ENCODE results near the gene PDZD2.
A peak's percentile ranks its signal among the peaks of the same experiment; 100 is the strongest.
"Not testable (repeated sequence)": the region's sequence is repeated elsewhere in the genome, so short reads cannot be mapped to it uniquely, and the experiment has no call there.

The PDZD2 gene

DNA sequence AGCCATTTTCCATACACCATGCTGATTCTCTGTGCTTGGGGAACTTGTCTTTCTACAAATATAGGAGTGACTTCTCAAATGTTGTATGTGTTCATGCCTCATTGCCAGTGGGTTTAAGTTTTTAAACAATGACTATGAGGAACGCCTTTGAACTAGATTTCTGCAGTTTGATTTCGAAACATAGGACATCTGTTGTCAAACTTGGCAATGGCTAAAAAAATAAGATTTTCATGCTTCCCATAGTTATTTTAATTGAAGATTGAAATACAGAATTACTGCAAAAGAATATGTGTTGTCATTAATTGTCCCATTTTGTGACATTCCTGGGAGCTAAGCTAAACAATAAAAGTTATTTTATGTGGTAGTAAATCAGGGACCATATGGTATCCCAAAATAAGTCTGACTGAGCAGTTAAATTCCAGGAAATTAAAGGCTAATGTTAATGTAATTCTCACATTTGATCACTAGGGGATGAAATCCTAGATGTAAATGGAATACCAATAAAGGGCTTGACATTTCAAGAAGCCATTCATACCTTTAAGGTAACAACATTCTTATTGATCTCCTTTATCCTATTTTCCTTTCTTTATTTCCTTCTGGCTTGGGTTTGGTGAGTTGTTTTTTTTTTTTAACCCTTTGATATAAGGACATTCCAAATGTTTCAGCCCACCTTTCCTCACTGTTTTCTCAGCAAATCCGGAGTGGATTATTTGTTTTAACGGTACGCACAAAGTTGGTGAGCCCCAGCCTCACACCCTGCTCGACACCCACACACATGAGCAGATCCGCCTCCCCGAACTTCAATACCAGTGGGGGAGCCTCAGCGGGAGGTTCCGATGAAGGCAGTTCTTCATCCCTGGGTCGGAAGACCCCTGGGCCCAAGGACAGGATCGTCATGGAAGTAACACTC lies 418.5 kb downstream of the PDZD2 start:
- no peak for DNase-seq

DNA sequence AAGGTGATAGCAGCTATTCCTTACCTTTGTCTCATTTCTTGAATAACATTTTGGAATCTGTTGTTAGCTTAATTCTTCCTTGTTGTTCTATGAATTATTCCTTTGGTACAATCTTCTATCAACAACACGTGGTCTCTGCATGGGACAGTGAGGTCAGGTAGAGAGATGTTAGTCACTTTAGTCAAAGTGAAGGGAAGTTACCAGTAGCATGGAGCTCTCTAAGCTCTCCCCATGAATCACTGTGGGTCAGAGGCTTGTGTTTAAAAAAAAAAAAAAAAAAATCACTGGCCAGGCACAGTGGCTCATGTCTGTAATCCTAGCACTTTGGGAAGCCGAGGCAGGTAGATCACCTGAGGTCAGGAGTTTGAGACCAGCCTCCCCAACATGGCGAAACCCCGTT lies 419.2 kb downstream of the PDZD2 start:
- no peak for DNase-seq

DNA sequence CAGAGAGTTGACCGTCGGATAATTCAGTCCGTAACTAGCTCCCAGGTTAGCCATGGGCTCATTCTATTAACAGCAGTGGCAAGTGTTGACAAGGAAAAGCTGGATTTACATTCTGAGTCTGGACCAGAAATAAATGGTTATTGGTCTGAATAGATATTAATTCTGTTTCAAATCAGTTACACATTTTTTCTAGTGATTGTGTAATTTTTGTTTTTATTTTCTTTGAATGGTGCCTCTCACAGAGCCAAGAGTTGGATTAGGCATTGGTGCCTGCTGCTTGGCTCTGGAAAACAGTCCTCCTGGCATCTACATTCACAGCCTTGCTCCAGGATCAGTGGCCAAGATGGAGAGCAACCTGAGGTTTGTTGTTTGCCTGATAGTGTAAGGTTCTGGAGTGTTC lies 420.1 kb downstream of the PDZD2 start:
- no peak for DNase-seq

DNA sequence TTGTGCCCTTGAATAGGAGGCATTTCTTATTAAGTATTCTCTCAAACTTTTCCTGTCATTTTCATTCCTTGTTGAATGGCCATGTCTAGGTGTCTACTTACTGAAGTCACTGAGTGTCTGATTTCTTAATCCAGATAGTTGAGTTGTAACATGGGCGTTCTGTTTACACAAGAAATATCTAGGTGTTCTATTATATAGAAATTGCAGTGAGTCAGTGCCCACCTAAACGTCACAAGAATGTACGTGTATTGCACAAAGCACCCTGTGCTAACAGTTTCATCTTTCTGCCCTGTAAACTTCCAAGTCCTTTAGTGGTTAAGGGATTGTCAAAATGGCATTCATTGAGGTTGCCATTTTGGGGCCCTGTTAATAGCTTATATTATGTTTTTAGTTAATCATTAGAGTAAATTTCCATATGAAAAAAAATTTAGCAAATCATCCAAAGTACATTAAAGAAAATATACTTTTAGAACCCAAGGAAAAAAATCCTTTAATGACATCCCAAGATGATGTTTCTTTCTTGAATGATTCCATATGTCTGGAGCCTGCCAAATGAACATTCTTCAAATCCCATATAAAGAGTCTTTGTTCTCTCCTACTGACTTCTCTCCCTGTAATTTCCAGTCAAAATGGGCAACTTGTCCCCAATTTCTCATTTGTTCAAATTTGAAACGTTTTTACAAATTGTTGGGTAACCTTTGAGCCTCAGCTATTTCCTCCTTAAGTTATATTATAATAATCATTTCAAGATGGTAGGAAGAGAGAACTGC lies 421.0 kb downstream of the PDZD2 start:
- DNase-seq = no peak

DNA sequence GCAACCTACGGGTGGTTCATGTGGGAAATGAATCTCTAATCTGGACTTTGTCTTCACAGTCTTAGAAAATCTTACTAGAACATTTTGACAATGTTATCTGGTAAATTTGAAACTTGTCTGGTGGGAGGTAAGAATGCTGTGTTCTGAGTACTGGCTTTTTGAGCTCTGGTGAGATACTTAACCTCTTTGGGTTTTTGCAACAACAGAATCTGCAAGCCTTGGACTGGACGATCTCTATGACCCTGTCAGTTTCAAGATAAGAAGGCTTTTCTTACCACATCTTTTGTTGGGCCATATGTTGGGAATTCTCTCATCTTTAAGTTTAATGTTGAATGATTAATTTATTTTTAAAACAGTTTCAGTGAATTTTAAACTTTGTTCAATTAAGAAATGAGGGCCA lies 422.3 kb downstream of the PDZD2 start:
- DNase-seq = no peak

DNA sequence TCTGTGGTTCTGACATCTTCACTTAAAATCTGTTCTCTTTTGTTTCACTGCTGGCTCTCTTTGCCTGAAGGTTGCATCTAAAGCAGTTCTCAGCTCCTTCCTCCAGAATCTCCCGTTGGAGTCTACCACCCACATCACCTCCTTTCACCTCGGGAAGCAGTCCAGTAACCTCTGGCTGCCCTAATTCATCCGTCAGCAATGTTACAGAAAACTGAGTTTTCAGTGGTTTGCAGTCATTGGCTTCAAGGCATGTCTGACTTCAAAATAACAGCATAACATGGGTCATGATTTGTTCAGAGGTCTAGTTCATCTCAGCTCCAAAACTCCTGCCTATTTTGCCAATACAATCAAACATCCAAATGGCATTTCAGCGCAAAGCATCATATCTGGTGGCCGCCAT lies 427.5 kb downstream of the PDZD2 start:
- no peak for DNase-seq

DNA sequence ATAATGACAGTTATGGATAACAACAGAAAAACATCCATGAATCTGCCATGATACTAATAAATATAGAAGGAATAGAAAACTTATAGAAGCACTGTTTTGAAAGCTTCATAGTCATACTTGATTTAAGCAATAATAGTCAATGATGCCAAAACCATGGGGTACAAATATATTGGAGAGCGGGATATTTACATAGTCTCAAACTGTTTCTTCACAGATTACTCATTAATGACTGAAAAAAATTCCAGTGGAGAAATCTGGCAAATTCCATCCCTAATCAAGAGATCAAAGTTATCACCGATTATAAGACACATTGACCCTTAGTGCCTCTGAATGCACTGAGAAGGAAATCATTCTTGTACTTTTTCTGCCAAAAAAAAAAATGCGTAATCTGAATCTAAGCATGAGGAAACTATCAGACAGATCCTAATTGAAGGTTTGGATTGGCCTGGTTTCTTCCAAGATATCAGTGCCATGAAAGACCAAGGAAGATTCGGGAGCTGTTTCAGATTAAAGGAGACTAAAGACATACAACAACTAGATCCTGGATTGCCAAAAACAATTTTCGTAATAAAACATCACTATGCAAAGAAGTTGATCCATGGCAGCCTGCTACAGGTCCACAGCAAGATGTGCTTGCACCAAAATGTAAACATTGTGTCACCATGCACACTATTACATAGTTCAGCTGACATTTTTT lies 429.0 kb downstream of the PDZD2 start:
- no peak for DNase-seq

DNA sequence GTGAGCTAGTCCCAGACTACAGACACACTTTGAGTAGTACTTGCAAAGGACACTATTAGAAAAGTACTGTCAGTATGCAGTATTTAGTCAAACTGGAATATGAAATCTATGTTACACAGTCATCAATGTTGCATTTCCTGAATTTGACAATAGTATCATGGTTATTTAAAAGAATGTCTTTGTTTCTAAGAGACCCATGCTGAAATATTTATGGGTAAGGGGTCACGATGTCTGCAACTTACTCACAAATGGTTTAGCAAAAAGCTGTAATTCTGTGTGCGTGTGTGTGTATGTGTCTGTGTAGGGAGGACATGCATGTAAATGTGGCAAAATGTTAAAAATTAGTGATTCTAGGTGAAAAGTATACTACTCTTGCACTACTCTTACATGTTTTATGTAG lies 429.6 kb downstream of the PDZD2 start:
- no peak for DNase-seq

DNA sequence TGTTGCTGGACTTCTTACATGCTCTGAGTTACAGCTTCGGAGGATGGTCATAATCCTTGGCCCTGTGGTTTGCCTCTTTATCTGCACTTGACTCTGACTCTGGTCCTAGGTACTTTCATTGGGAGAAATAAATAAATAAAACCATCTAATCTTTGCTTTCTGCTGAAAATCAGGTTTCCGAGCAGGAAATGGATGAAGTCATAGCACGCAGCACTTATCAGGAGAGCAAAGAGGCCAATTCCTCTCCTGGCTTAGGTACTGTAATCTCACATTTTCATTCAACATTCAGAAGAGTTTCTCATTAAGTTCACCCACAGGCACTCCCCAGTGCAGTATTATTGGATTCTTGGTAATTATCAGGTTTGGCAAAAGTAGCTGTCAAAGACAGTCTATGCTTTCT lies 430.5 kb downstream of the PDZD2 start:
- no peak for DNase-seq

DNA sequence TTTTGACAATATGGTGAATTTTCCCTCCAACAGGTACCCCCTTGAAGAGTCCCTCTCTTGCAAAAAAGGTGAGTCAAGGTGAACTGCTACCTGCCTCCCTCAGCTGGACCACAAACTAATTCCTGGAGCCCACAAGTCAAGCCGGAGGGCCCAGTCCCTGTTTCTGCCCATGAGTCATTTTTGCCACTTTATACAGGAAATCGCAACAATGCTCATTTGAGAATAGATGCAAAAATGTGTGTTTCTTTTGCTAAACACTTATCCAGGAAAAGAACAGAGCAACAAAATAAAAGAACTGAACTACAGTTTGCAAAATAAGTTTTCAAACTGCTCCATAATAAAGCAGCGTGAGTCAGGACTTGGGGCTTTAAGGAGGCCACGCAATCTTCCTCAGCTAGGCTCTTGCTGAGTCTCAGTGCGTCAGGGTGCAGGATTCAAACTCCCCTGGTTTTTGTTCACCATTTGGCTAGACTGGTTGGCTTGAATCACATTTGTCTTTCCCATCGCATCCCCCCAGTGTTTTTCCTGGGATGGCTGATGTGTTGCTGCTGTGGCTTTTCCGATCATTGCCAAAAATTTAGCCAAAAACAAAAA lies 432.5 kb downstream of the PDZD2 start:
- no peak for DNase-seq

DNA sequence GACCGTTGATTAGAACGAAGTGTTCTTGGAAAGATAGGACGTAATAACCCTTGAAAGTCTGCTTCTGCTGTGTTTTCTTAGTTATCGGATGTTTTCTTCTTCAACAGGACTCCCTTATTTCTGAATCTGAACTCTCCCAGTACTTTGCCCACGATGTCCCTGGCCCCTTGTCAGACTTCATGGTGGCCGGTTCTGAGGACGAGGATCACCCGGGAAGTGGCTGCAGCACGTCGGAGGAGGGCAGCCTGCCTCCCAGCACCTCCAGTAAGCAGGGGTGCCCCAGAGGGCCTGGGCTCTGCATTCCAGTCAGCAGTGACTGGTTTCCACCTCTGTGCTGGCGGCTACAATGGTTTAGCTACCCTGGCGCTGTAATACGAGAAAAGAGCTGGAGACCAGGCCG lies 433.1 kb downstream of the PDZD2 start:
- DNase-seq = no peak

DNA sequence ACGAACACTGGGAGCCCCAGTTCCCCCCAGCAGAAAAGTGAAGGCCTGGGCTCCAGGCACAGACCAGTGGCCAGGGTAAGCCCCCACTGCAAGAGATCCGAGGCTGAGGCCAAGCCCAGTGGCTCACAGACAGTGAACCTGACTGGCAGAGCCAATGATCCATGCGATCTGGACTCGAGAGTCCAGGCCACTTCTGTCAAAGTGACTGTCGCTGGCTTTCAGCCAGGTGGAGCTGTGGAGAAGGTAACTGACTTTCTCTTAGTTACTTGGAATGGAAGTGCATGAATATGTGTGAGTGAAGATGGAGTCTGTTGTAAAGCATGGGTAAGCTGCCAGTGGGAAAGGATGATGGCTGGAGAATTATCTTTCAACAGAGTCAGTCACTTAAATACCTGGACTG lies 435.5 kb downstream of the PDZD2 start:
- no peak for DNase-seq

DNA sequence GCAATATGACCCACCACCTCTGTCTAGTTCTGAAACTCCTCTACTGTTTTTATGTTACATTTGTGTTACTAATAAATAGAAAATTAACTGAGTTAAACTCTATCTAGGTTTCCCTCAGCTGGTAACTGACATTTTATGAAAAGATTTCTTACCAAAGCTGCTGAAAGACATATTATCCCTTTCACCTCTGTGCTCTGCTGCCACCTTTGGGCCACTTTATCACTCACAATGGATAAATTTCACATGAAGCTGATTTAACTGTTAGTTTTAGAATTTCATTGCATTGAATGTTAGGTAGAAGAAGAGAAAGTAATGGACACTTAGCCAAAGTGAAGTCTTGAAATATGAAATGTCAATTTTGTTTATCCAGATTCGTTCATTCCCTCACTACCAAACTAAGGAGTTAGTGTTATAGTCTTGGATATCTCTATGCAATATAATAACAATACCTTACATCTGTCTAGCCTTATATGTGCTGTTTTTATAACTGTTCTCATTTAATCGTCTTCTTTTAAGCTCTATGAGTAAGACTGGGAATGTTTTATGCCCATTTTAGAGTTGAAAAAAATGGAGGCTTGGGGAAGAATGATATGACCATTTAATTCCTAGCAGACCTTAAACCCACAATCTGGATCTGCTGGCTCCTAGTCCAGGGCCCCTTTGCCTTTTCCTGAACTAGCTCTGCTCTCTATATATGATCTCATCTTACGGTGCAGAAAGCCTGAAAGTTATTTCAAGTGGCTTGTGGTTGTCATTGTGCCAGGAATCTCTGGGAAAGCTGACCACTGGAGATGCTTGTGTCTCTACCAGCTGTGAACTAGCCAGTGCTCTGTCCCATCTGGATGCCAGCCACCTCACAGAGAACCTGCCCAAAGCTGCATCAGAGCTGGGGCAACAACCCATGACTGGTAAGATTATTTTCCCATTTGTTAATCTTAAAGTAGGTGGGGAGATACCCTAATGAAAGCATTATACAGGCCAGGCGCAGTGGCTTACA lies 438.1 kb downstream of the PDZD2 start:
- DNase-seq = peak; percentile 25

DNA sequence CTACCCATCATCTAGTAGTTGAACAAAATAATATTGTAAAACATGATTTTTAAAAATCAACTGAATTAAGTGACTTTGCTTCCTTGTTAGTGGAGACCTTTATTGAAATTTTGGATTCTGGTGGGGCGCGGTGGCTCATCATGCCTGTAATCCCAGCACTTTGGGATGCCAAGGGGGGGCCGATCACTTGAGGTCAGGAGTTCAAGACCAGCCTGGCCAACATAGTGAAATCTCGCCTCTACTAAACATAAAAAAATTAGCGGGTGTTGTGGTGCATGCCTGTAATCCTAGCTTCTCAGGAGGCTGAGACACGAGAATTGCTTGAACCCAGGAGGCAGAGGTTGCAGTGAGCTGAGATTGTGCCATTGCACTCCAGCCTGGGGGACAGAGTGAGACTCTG lies 439.9 kb downstream of the PDZD2 start:
- not testable (repeated sequence) for DNase-seq

DNA sequence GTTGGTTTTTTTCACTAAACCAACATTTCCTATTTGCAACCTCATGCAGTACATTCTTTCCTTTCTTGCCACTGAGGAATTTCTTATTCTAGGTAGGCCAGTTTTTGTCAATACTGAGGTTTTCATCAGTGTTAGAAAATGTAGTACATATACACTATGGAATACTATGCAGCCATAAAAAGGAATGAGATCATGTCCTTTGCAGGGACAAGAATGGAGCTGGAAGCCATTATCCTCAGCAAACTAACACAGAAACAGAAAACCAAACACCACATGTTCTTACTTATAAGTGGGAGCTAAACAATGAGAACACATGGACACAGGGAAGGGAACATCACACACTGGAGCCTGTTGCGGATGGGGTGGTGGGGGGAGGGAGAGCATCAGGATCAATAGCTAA lies 441.6 kb downstream of the PDZD2 start:
- DNase-seq = not testable (repeated sequence)

DNA sequence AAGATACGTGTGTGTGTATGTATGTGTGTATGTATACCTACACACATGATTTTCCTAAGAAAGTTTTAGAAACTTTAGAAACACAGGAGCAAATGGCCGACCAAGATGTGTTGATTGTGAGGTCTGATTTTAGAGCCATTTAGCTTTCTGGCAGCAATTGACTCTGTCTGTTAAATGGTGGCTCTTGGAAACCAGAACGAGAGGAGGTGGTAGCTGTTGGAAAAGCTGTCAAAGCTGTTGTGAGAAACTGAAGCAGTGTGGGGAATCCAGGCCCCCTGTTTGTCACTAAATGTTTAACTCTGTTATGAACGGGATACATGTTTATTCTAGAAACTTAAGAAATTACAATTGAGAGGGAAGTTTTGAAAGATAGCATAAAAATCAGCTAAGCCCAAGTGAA lies 443.8 kb downstream of the PDZD2 start:
- DNase-seq = no peak

DNA sequence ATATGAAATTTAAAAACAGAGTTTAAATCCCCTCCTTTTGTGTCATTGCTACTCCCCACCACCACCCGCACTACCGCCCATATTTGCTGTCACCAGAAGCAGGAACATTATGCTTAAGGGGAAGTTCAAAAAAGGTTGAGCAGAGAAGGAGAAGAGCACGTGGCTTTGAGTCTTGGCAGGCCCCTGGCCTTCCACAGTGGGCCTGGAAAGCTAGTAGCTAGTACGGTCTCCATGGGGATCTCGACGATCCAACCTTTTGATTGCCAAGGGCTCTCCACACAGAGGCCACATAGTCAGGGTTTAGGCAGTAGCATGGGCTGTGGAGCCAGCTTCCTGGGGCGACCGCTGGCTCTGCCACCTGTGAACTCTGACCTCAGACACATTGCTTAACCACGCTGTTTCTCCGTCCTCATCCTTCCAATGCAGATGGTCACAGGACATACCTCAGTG lies 445.1 kb downstream of the PDZD2 start:
- DNase-seq = no peak

DNA sequence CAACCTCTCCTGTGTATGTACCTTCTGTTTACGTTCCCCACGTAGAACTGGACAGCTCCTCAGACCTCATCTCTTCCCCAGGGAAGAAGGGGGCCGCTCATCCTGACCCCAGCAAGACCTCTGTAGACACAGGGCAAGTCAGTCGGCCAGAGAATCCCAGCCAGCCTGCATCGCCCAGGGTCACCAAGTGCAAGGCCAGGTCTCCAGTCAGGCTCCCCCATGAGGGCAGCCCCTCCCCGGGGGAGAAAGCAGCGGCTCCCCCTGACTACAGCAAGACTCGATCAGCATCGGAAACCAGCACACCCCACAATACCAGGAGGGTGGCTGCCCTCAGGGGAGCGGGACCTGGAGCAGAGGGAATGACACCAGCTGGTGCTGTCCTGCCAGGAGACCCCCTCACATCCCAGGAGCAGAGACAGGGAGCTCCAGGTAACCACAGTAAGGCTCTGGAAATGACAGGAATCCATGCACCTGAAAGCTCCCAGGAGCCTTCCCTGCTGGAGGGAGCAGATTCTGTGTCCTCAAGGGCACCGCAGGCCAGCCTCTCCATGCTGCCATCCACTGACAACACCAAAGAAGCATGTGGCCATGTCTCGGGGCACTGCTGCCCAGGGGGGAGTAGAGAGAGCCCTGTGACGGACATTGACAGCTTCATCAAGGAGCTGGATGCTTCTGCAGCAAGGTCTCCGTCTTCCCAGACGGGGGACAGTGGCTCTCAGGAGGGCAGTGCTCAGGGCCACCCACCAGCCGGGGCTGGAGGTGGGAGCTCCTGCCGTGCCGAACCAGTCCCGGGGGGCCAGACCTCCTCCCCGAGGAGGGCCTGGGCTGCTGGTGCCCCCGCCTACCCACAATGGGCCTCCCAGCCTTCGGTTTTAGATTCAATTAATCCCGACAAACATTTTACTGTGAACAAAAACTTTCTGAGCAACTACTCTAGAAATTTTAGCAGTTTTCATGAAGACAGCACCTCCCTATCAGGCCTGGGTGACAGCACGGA lies 448.5 kb downstream of the PDZD2 start:
- no peak for DNase-seq

DNA sequence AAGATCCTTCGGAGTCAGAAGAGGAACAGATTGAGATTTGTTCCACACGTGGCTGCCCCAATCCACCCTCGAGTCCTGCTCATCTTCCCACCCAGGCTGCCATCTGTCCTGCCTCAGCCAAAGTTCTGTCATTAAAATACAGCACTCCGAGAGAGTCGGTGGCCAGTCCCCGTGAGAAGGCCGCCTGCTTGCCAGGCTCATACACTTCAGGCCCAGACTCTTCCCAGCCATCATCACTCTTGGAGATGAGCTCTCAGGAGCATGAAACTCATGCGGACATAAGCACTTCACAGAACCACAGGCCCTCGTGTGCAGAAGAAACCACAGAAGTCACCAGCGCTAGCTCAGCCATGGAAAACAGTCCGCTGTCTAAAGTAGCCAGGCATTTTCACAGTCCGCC lies 449.3 kb downstream of the PDZD2 start:
- DNase-seq = no peak

Data from kidney glomerular epithelial cell (primary cell).